ENCODE results near the gene ABCC3.

Gene ABCC3

GRCh38 chr17:50642722-50643656 is 8.3 kb downstream of the ABCC3 start:
- peak; percentile 72 for DNase-seq (ENCODE audit: low spot score)

- DNase-seq (ENCODE audit: low spot score) = no peak
Observed at GRCh38 chr17:50645748-50646682, 11.3 kb downstream of the ABCC3 start.

GRCh38 chr17:50647187-50647586 is 12.5 kb downstream of the ABCC3 start:
- no peak for DNase-seq (ENCODE audit: low spot score)

- DNase-seq (ENCODE audit: low spot score) = no peak
Observed at GRCh38 chr17:50649042-50649908, 14.6 kb downstream of the ABCC3 start.

- DNase-seq (ENCODE audit: low spot score) = no peak
Observed at GRCh38 chr17:50651661-50652060, 17.0 kb downstream of the ABCC3 start.

- no peak for DNase-seq (ENCODE audit: low spot score)
Observed at GRCh38 chr17:50653738-50654137, 19.1 kb downstream of the ABCC3 start.

GRCh38 chr17:50656509-50656908 is 21.8 kb downstream of the ABCC3 start:
- no peak for DNase-seq (ENCODE audit: low spot score)

- no peak for DNase-seq (ENCODE audit: low spot score)
Observed at GRCh38 chr17:50657054-50657453, 22.4 kb downstream of the ABCC3 start.

GRCh38 chr17:50657627-50658026 is 22.9 kb downstream of the ABCC3 start:
- DNase-seq (ENCODE audit: low spot score) = no peak

- no peak for DNase-seq (ENCODE audit: low spot score)
Observed at GRCh38 chr17:50658616-50659015, 23.9 kb downstream of the ABCC3 start.

GRCh38 chr17:50659179-50659578 is 24.5 kb downstream of the ABCC3 start:
- DNase-seq (ENCODE audit: low spot score) = no peak

GRCh38 chr17:50660042-50660886 is 25.6 kb downstream of the ABCC3 start:
- no peak for DNase-seq (ENCODE audit: low spot score)

GRCh38 chr17:50660887-50661345 is 26.2 kb downstream of the ABCC3 start:
- DNase-seq (ENCODE audit: low spot score) = no peak

GRCh38 chr17:50661348-50661747 is 26.7 kb downstream of the ABCC3 start:
- DNase-seq (ENCODE audit: low spot score) = no peak

- DNase-seq (ENCODE audit: low spot score) = peak; percentile 97
Observed at GRCh38 chr17:50661795-50662391, 27.2 kb downstream of the ABCC3 start.

GRCh38 chr17:50662632-50663225 is 28.0 kb downstream of the ABCC3 start:
- DNase-seq (ENCODE audit: low spot score) = no peak

- DNase-seq (ENCODE audit: low spot score) = no peak
Observed at GRCh38 chr17:50663812-50664374, 29.2 kb downstream of the ABCC3 start.

- DNase-seq (ENCODE audit: low spot score) = no peak
Observed at GRCh38 chr17:50664788-50665458, 30.2 kb downstream of the ABCC3 start.

- DNase-seq (ENCODE audit: low spot score) = no peak
Observed at GRCh38 chr17:50665838-50666237, 31.2 kb downstream of the ABCC3 start.

Data from kidney tubule cell (primary cell).